HG03039 (cell line): ENCODE measurements around the gene STAT5B.
"Not testable (repeated sequence)": the region's sequence is repeated elsewhere in the genome, so short reads cannot be mapped to it uniquely, and the experiment has no call there.

ENCODE experiments used
- ATAC-seq: cut with Tn5 transposase; IDR thresholded peaks from one replicate; pipeline ENCODE4 v1.9.1; 2021; ENCODE audit warnings: mild to moderate bottlenecking, moderate library complexity; ENCODE audit not compliant: unreplicated experiment

The STAT5B gene

GRCh38 chr17:42241871-42242270, 34.3 kb downstream of the STAT5B start:
- no peak for ATAC-seq

- ATAC-seq, result not testable (repeated sequence)
Measured at GRCh38 chr17:42240863-42241262, 35.3 kb downstream of the STAT5B start.

GRCh38 chr17:42240201-42240600, 36.0 kb downstream of the STAT5B start:
- no peak for ATAC-seq

- ATAC-seq, result not testable (repeated sequence)
Measured at GRCh38 chr17:42239576-42239975, 36.6 kb downstream of the STAT5B start.

DNA sequence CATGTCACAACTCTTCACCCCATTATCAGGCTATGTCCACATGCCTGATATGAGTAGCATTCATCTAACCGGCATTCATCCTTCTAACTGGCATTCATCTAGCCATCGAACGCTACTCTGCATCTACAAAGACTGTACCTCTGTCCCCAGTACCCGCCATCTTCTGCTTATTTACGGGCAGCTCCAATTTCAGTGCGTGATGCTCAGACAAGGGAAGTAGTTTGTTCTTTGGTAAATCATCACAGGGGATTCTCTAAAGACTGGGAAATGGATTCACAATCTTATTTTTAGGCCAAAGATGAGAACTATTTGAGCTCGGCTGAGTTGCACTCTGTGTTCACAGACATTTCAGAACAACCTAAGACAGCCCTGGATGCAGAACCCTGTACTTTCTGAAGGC, 39.4 kb downstream of the STAT5B start:
- no peak for ATAC-seq

DNA sequence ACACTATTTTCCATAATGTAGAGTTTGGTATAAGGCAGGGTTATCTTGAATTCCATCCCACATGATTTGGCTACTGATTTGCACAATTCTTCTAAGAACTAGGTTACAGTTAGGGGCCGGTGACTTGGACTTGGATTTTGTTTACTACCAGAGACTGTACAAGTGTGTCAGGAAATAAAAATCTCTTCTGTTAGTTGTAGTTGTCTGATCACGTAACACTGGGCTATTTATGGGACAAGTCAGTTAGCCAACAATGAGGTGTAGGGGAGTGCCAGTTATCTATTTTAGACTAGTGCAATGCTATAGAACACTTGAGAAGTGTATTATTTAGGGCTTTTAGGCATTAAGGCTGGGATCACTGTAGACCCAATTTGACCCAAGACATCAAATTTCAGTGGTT, 42.2 kb downstream of the STAT5B start:
- ATAC-seq, result no peak

DNA sequence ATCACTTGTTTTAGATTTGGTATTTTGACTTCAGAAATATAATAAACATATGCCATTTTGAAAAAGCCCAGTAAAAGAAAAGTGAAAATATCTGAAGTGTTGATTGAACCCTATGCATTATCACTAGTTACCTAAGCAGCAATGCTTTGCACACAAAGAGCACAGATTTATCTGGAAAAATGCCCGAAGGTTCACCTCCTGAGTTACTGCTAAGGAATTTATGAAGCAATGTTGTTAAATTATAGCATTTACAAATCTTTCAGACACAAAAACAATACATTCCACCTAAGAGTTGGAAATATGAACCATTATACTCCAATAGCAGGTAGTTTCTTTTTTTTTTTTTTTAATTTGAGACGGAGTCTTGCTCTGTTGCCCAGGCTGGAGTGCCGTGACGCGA, 43.0 kb downstream of the STAT5B start:
- no peak for ATAC-seq

DNA sequence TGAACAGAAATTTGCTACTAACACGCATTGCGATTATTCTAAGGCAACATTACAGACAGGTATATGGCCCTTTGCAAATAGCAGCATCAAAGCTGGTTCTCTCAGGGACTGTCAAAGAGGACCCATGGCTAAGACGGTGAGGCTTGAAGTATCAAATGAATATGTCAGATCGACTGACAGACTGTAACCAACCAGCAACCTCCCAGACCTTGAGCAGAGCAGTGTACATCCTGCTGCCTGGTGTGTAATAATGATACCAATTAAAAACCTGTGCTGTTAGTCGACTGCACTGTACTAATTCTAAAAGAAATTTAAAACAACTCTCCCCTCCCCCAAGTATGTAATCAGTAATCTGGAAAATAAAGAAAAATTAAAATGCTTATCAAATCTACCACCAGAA, 46.0 kb downstream of the STAT5B start:
- no peak for ATAC-seq

DNA sequence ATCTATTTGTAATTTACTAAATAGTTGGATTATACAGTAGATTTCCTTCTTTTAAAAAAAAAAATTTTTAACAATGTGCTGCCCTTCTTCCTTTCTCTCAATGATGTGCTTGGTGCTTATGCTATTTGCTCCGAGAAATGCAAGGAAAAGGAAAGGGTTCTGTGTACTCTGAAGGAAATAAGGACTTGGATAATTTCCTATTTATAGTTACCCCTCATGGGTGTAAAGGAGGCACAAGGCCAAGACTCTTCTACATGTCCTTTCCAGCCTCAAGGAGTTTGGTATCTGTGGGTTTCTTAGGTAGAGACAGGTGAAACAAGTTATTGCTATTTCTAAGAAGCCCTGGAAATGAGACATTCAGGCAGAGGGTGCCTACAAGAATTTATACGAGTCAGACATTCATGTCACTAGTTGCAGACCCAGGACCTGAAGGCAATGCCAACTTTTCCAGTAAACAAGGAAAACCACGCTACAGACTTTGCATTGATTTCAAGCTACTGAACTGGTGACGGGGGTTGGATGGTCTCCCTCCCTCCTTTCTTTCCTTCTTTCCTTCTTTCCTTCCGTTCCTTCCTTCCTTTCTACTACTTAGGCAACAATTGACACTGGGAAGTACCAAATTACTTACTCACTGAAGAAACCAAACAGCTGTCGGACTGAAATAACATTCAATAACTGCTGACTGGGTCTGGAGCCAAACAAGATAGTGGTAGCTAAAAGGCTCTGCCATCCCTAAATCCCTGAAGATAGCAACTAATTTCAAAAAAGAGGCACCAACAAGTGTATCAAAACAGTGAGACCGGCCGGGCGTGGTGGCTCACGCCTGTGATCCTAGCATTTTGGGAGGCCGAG, 48.1 kb downstream of the STAT5B start:
- no peak for ATAC-seq

DNA sequence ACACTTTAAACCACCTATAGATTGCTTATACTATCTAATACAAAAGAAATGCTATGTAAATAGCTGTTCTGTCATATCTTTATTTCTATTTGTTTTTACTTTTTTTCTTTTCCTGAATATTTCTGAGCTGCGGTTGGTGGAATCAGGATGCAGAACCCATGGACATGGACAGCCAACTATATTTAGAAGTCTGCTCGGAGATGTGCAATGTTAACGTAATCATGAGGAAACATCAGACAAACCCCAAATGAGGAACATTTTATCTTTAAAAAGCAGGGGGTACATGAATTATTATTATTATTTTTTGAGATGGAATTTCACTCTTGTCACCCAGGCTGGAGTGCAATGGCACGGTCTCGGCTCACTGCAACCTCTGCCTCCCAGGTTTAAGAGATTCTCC, 50.5 kb downstream of the STAT5B start:
- no peak for ATAC-seq

DNA sequence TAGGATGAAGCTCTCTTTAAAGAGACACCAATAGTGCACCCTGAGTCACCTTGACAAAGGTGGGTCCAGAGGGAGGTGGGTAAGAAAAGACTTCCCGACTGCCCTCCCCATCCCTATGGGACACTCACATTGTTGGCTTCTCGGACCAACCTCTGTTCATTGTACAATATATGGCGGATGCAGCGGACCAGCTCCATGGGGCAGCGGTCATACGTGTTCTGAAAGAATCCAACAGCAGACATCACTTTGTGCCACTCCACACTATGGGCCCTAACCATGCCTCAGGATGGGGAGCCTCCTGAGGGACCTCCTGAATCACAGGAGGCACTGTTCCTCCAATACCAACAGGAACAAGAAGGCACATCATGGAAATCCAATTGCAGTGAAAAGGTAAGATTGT, 51.5 kb downstream of the STAT5B start:
- ATAC-seq, result no peak

DNA sequence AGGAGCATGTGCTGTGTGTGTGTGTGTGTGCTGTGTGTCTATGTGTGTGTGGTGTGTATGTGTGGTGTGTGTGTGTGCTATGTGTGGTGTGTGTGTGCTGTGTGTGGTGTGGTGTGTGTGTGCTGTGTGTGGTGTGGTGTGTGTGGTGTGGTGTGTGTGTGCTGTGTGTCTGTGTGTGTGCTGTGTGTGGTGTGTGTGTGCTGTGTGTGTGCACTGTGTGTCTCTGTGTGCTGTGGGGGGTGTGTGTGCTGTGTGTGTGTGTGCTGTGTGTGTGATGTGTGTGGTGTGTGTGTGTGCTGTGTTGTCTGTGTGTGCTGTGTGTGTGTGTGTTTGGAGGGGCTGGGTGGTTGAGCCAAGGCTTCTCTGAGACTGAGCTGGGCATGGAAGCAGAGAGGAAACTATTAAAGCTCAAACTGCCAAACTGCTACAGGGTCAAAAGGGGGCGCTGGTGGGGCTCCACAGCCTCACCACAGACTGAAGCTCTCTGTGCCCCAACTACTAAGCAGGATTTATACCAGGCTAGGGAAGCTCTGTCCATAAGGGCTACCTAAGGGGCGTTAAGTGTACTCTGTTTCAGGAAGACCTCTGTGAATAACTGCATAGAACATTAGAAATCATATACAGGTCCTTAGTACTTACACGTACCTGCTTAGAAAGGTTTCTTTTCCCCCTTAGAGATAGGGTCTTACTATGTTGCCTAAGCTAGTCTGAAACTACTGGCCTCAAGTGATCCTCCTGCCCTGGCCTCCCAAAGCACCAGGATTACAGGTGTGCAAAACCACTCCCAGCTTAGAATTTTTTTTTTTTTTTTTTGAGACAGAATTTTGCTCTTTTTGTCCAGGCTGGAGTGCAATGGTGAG, 54.1 kb downstream of the STAT5B start:
- no peak for ATAC-seq

DNA sequence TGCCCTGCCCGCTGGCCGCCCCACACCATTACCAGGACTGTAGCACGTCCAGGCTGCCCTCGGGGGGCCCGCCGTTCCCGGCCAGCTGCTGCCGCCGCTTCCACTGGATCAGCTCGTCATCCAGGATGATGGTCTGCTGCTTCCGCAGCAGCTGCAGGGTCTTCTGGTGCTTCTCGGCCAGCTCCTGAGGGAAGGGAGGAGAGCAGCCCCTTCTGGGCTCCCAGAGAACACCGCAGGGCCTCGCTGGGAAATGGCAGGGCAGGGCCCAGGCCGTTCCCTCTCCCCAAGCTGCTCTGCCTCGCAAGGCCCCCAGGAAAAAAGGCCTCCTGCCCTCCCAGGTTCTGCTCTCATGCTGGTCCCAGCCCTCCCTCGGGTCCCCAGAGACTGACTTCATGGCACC, 56.9 kb downstream of the STAT5B start:
- ATAC-seq, result not testable (repeated sequence)

- ATAC-seq, result no peak
Measured at GRCh38 chr17:42214156-42214555, 62.0 kb downstream of the STAT5B start.

- ATAC-seq, result no peak
Measured at GRCh38 chr17:42212382-42212781, 63.8 kb downstream of the STAT5B start.

GRCh38 chr17:42211921-42212341, 64.3 kb downstream of the STAT5B start:
- ATAC-seq, result not testable (repeated sequence)

DNA sequence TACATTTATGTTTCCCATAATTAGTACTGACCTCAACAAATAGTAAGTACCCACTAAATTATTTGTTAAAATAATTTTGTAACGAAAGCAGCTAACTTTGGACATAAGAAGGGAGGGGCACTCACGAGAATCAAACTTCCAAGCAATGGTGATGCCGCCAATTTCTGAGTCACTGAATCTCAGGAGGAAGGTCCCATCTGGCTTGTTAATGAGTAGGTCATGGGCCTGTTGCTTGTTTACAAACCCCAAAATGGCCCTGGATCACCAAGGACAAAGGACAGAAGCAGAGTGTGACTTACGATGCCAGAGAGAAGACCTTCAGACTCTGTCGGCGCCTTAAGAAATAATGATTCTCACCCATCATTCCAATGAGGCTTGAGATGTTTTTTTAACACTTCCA, 66.1 kb downstream of the STAT5B start:
- no peak for ATAC-seq

- not testable (repeated sequence) for ATAC-seq
Measured at GRCh38 chr17:42206153-42206612, 70.0 kb downstream of the STAT5B start.

DNA sequence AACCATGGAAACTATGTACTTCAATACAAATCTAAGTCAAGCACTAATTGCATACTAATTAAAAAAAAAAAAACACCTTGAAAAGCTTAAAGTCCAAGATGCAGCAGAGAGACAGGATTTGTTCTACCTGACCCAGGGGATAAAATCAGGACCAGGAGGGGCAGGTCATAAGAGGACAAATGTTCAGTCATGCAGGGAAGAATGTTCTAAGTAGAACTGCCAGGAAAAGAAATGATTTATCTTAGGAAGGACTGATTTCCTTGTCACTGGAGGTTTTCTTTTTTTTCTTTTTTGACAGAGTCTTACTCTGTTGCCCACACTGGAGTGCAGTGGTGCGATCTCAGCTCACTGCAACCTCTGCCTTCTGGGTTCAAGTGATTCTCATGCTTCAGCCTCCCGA, 72.8 kb downstream of the STAT5B start:
- no peak for ATAC-seq

GRCh38 chr17:42202696-42203095, 73.5 kb downstream of the STAT5B start:
- no peak for ATAC-seq

GRCh38 chr17:42202159-42202558, 74.0 kb downstream of the STAT5B start:
- ATAC-seq, result no peak

DNA sequence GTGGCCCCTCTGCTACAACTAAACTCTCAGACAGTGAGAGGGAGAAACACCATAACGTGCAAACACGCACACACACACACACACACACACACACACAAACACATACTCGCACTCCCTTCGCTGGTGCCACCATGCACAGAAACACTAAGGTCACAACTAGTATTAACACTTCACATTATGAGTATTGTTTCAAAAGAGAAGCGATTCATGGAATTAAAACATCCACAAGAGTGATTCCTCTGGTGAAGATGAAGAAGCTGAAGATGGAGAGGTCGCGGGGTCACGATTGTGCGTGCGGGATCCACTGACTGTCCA, 74.8 kb downstream of the STAT5B start:
- no peak for ATAC-seq
